ENCODE measurements around the gene GBE1. TPM values are rescaled to one million over a fixed set of nuclear protein-coding genes. Genes with fewer than 3 reads are reported as not detected.

The GBE1 gene
- total and polyA plus RNA-seq, 9 of the 15 experiments (the other 6 are each of a cell fraction or from before 2014, with no cell fraction given), result 7.9 to 25.6 (median 13.1) TPM

DNA sequence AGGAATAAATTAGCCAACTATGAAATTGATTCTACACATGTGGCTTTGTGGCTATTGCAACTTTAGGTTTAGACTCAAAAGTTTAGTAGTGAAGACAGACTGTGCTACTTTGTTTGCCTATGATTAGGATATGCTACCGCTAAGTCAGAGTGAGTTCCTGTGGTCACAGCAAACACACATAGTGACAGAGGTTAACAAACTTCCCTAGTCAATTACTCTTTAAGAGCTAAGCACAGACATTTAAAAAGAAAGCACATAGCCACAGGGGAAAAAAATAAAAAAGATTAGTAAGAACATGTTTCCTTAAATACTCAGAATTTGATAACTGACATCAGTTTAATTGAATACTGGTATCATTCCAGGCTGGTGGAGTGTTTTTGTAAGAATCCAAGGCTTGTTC, 207.1 kb downstream of the GBE1 start:
- no TSS peak for BruUV-seq (replicated peaks)
- no peak overlapping the region for H3K27ac ChIP-seq (ENCODE audit: extremely low read depth, low read depth, low read length)
- H3K27me3 ChIP-seq (ENCODE audit: control insufficient read depth in 2 of 2, insufficient read depth in 2 of 2, low read length in 2 of 2), result no peaks in the 10 kb centered on the region
- no peak overlapping the region for H2AFZ ChIP-seq (ENCODE audit: low read depth, low read length)
- intact Hi-C loops (cut with micrococcal nuclease), result no loop called here
- no peak overlapping the region for H3K4me2 ChIP-seq (ENCODE audit: insufficient read depth, low read length)
- no peak for TF ChIP-seq U2AF2 (optimal IDR thresholded peaks at IDR 0.05; ENCODE audit: low read depth, low read length)
- TF ChIP-seq, protein P1, sequence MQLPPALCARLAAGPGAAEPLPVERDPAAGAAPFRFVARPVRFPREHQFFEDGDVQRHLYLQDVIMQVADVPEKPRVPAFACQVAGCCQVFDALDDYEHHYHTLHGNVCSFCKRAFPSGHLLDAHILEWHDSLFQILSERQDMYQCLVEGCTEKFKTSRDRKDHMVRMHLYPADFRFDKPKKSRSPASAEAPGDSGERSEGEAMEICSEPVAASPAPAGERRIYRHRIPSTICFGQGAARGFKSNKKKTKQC (CRISPR knock-in tag; IDR thresholded peaks at IDR 0.05), result no peak
- TF ChIP-seq ZNF121 (CRISPR knock-in tag; conservative IDR thresholded peaks at IDR 0.05), result no peak
- no peak for TF ChIP-seq NR2C1 (IDR thresholded peaks at IDR 0.05)
- TF ChIP-seq NR2C1 (tag; IDR thresholded peaks at IDR 0.05), result no peak
- TF ChIP-seq KLF16 (IDR thresholded peaks at IDR 0.05), result no peak
- TF ChIP-seq CAMTA2 (CRISPR knock-in tag; conservative IDR thresholded peaks at IDR 0.05), result no peak
- TF ChIP-seq MTA2 (IDR thresholded peaks at IDR 0.05; ENCODE audit: low read depth), result no peak
- TF ChIP-seq, protein P2, sequence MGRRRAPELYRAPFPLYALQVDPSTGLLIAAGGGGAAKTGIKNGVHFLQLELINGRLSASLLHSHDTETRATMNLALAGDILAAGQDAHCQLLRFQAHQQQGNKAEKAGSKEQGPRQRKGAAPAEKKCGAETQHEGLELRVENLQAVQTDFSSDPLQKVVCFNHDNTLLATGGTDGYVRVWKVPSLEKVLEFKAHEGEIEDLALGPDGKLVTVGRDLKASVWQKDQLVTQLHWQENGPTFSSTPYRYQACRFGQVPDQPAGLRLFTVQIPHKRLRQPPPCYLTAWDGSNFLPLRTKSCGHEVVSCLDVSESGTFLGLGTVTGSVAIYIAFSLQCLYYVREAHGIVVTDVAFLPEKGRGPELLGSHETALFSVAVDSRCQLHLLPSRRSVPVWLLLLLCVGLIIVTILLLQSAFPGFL (CRISPR knock-in tag; IDR thresholded peaks at IDR 0.05), result no peak
- TF ChIP-seq MEF2D (tag; conservative IDR thresholded peaks at IDR 0.05; ENCODE audit: low read depth), result no peak
- TF ChIP-seq TAL1 (IDR thresholded peaks at IDR 0.05), result no peak
- TF ChIP-seq HDAC6 (IDR thresholded peaks at IDR 0.05; ENCODE audit: low read depth, low read length), result no peak
- TF ChIP-seq, protein P3, sequence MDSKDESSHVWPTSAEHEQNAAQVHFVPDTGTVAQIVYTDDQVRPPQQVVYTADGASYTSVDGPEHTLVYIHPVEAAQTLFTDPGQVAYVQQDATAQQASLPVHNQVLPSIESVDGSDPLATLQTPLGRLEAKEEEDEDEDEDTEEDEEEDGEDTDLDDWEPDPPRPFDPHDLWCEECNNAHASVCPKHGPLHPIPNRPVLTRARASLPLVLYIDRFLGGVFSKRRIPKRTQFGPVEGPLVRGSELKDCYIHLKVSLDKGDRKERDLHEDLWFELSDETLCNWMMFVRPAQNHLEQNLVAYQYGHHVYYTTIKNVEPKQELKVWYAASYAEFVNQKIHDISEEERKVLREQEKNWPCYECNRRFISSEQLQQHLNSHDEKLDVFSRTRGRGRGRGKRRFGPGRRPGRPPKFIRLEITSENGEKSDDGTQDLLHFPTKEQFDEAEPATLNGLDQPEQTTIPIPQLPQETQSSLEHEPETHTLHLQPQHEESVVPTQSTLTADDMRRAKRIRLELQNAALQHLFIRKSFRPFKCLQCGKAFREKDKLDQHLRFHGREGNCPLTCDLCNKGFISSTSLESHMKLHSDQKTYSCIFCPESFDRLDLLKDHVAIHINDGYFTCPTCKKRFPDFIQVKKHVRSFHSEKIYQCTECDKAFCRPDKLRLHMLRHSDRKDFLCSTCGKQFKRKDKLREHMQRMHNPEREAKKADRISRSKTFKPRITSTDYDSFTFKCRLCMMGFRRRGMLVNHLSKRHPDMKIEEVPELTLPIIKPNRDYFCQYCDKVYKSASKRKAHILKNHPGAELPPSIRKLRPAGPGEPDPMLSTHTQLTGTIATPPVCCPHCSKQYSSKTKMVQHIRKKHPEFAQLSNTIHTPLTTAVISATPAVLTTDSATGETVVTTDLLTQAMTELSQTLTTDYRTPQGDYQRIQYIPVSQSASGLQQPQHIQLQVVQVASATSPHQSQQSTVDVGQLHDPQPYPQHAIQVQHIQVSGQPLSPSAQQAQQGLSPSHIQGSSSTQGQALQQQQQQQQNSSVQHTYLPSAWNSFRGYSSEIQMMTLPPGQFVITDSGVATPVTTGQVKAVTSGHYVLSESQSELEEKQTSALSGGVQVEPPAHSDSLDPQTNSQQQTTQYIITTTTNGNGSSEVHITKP (IDR thresholded peaks at IDR 0.05; ENCODE audit: partially characterized antibody), result no peak
- TF ChIP-seq MAFG (tag; conservative IDR thresholded peaks at IDR 0.05), result no peak
- no peak for TF ChIP-seq POLR2A (conservative IDR thresholded peaks at IDR 0.05)
- no peak for TF ChIP-seq KDM1A (IDR thresholded peaks at IDR 0.05)
- TF ChIP-seq ETV1 (tag; conservative IDR thresholded peaks at IDR 0.05; ENCODE audit: low read depth), result no peak
- TF ChIP-seq EHMT2 (IDR thresholded peaks at IDR 0.05), result no peak
- no peak for TF ChIP-seq MCM7 (IDR thresholded peaks at IDR 0.05)
- TF ChIP-seq ETV6 (IDR thresholded peaks at IDR 0.05; ENCODE audit: borderline replicate concordance in 1 of 2, low read depth in 2 of 2, low read length in 1 of 2), result no peak
- no peak for TF ChIP-seq ETV6 (CRISPR knock-in tag; IDR thresholded peaks at IDR 0.05; ENCODE audit: borderline replicate concordance)
- WGBS (ENCODE audit: insufficient coverage, low coverage, missing lambda C conversion rate), result 33% methylated on average over 1 of the region's 1 CpG
- peaks cover 0 to 1% of the 10 kb centered on the region in 2 experiments; a peak in 2 of 5 replicates for H3K4me1 ChIP-seq (replicated peaks in 1 of 2; ENCODE audit: control insufficient read depth in 2 of 2, insufficient read depth in 2 of 2, low read length in 2 of 2)
- in situ Hi-C loops (cut with MboI), result no loop called here
- H3K9me3 ChIP-seq (replicated peaks; ENCODE audit: control insufficient read depth, insufficient read depth, low read depth, low read length), result no peaks in the 10 kb centered on the region
- ATAC-seq (no peak), DNase-seq (ENCODE audit: extremely low read depth in 1 of 4, low spot score in 3 of 4) (no peak), FAIRE-seq (no peak)
- ChIA-PET CTCF (ENCODE audit: low intra/inter-chr PET ratio) (no interaction called here), POLR2A (no interaction called here)
- H3K36me3 ChIP-seq (ENCODE audit: control insufficient read depth, insufficient read depth, low read length), result no peaks in the 10 kb centered on the region
- no peaks in the 10 kb centered on the region for H3K79me2 ChIP-seq (ENCODE audit: control insufficient read depth, insufficient read depth, low read length)
- H3K9ac ChIP-seq (ENCODE audit: insufficient read depth in 1 of 2, low read depth in 2 of 2, low read length in 2 of 2), result no peak overlapping the region
- H3K4me3 ChIP-seq, result no peak overlapping the region
- no peaks in the 10 kb centered on the region for H4K20me1 ChIP-seq (replicated peaks; ENCODE audit: control insufficient read depth, insufficient read depth, low read length)
- H3K9me1 ChIP-seq (ENCODE audit: control insufficient read depth, insufficient read depth, low read length), result no peaks in the 10 kb centered on the region
